ENCODE data around the gene MAGI2. TPM values are rescaled to one million over a fixed set of nuclear protein-coding genes. Genes with fewer than 3 reads are reported as not detected.

Gene MAGI2
- total RNA-seq, 4 donors from 2014 or later: 7.8 to 44.7 (median 21.1) TPM

DNA sequence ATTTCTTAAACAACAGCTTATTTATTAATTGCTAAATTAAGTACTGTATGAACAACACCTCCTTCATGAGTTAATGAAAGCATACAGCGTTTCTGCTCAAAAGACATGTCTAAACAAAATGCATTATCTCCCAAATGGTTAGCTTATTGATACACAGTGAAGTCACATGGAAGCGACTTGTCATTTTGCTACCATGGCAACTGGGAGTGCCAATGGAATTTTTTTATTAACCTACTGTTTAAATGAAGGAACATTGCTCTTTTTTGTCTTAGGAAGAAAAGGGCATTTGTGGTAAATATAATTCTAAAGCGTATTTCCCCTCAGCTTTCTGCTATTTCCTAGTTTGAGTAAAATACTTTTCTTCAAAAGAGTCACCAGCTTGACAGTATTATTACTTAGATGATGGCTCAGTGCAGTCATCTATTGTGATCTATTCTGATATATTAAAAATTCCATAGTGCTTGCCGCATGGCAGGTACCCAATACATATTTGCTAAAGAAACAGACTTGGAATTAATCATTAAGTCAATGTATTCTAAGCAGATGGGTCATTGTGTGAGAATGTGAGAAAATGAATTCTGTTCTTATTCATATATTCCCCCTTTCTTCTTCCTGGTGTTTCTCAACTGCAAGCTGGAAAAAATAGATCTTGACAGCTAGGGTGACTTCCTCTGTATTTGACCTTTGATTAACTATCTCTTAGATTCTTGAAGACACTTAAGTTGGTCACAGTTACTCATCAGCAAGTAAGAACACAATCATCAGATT, 818.3 kb downstream of the MAGI2 start:
- ATAC-seq: no peak
- no peak overlapping the region for H3K27ac ChIP-seq

DNA sequence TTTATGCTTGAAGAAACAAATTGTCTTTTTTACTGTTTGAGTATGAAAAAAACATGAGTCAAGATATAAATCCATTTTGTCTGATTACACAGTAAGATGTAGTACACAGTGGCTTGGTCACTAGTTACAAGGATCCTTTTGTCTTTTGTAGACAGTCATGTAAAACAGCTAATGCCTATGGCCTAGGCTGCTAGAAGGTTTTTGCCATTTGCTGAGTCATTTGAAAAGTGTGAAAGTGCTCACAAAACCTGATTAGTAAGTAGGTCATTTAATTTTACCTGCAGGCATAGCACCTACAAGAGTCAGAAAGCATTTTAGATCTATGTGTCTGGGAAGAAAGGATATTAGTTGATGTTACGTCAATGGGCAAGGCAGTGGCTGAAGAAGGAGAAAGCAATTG, 819.4 kb downstream of the MAGI2 start:
- TF ChIP-seq EP300 (IDR thresholded peaks at IDR 0.05) (no peak), POLR2AphosphoS5 (IDR thresholded peaks at IDR 0.05) (no peak), POLR2A (IDR thresholded peaks at IDR 0.05) (no peak)
- TF ChIP-seq, protein P1, sequence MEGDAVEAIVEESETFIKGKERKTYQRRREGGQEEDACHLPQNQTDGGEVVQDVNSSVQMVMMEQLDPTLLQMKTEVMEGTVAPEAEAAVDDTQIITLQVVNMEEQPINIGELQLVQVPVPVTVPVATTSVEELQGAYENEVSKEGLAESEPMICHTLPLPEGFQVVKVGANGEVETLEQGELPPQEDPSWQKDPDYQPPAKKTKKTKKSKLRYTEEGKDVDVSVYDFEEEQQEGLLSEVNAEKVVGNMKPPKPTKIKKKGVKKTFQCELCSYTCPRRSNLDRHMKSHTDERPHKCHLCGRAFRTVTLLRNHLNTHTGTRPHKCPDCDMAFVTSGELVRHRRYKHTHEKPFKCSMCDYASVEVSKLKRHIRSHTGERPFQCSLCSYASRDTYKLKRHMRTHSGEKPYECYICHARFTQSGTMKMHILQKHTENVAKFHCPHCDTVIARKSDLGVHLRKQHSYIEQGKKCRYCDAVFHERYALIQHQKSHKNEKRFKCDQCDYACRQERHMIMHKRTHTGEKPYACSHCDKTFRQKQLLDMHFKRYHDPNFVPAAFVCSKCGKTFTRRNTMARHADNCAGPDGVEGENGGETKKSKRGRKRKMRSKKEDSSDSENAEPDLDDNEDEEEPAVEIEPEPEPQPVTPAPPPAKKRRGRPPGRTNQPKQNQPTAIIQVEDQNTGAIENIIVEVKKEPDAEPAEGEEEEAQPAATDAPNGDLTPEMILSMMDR (IDR thresholded peaks at IDR 0.05): no peak
- H3K4me3 ChIP-seq: no peak overlapping the region
- H3K36me3 ChIP-seq: no peaks in the 10 kb centered on the region
- H3K27ac ChIP-seq: no peak overlapping the region
- H3K9me3 ChIP-seq: no peaks in the 10 kb centered on the region
- H3K4me1 ChIP-seq: no peaks in the 10 kb centered on the region
- 94% methylated on average over 1 of the region's 1 CpG; no CpG with 5 or more reads in 1 of the 2 donors for WGBS, 2 donors (ENCODE audit: low coverage in 1 of 2)
- ATAC-seq: no peak
- no peaks in the 10 kb centered on the region for H3K27me3 ChIP-seq

More for the DNA sequence above, 818.3 kb downstream of the MAGI2 start:
- Histone ChIP-seq H3K27me3 (no peaks in the 10 kb centered on the region), H3K9me3 (no peaks in the 10 kb centered on the region), H3K4me1 (no peaks in the 10 kb centered on the region), H3K36me3 (no peaks in the 10 kb centered on the region), H3K4me3 (no peak overlapping the region)
- TF ChIP-seq POLR2A (IDR thresholded peaks at IDR 0.05): no peak
- TF ChIP-seq POLR2AphosphoS5 (IDR thresholded peaks at IDR 0.05): no peak
- TF ChIP-seq EP300 (IDR thresholded peaks at IDR 0.05): no peak
- TF ChIP-seq, protein P1 (IDR thresholded peaks at IDR 0.05): no peak
- 88 to 93% methylated on average over 4 of the region's 4 CpGs for WGBS, 2 donors (ENCODE audit: low coverage in 1 of 2)

DNA sequence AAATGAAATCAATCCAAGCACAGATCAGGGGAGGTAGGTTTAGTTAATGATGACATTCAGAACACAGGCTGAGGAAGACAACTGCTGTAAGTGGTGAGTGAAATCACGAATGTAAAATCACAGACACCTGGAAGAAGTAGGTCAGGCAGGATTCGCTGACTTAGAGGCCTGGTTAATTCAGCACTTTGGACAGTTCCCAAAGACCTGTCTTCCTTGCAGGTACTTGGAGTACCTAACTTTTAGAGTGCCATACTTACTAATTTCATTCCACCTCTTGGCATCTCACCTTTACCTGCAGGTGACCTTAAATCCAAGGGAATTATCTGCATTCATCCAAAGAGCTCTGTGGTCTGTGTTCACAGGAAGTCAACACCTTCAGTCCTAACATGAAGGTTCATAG, 832.5 kb downstream of the MAGI2 start:
- H3K27ac ChIP-seq: no peak overlapping the region
- H3K4me1 ChIP-seq: no peaks in the 10 kb centered on the region
- peaks cover 0 to 4% of the 10 kb centered on the region in 2 donors for H3K36me3 ChIP-seq
- TF ChIP-seq EP300 (IDR thresholded peaks at IDR 0.05): no peak
- TF ChIP-seq POLR2A (IDR thresholded peaks at IDR 0.05): no peak
- no peak for TF ChIP-seq POLR2AphosphoS5 (IDR thresholded peaks at IDR 0.05)
- TF ChIP-seq, protein P1 (IDR thresholded peaks at IDR 0.05): no peak
- 71 to 94% methylated on average over 2 of the region's 2 CpGs for WGBS, 2 donors (ENCODE audit: low coverage in 1 of 2)
- no peak overlapping the region for H3K4me3 ChIP-seq
- no peak for ATAC-seq
- no peaks in the 10 kb centered on the region for H3K27me3 ChIP-seq
- H3K9me3 ChIP-seq: no peaks in the 10 kb centered on the region

DNA sequence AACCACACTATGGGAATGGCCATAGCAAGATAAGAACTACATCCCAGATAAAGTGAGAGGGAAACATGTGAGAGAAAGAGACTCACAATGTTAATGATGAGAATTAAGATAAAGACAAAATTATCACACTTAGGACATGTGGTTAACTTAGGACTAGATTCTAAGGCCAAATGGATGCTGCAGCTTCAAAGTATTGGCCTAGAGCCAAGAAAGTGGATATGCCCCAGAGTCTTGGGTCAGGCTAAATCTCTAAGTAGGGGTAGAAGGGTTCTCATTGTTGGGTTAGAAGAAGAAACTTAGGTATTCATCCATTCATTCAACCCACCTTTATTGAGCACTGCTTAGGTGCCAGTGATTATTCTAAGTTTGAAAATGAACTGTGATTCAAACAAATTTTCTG, 836.9 kb downstream of the MAGI2 start:
- no peaks in the 10 kb centered on the region for H3K36me3 ChIP-seq
- no peaks in the 10 kb centered on the region for H3K27me3 ChIP-seq
- TF ChIP-seq, protein P1 (IDR thresholded peaks at IDR 0.05): no peak
- no peak for TF ChIP-seq POLR2AphosphoS5 (IDR thresholded peaks at IDR 0.05)
- TF ChIP-seq POLR2A (IDR thresholded peaks at IDR 0.05): no peak
- TF ChIP-seq EP300 (IDR thresholded peaks at IDR 0.05): no peak
- no peak overlapping the region for H3K4me3 ChIP-seq
- H3K9me3 ChIP-seq: no peaks in the 10 kb centered on the region
- H3K4me1 ChIP-seq: no peaks in the 10 kb centered on the region
- ATAC-seq: no peak
- H3K27ac ChIP-seq: no peak overlapping the region

DNA sequence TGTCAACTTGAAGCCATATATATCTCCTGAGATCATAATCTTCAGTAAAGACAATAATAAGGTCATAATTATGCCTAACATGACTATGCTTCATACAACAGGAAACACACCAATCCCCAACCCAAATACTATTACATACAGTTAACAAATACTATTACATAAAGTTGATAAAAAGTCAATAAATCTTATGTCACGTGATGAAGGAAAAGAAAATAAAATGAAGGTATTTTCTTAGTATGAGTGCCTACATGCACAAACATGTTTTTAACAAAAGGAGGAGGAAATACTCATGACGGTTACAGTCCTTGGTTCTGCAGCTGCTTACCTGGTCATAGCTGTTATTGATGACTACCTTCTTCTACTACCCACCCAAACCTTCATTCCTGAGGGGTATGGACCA, 844.2 kb downstream of the MAGI2 start:
- no peak overlapping the region for H3K27ac ChIP-seq
- ATAC-seq: no peak
- WGBS, 2 donors (ENCODE audit: low coverage in 1 of 2): 82 to 90% methylated on average over 2 of the region's 2 CpGs
- no peak overlapping the region for H3K4me3 ChIP-seq
- TF ChIP-seq, protein P1 (IDR thresholded peaks at IDR 0.05): no peak
- TF ChIP-seq POLR2A (IDR thresholded peaks at IDR 0.05) (no peak), POLR2AphosphoS5 (IDR thresholded peaks at IDR 0.05) (no peak), EP300 (IDR thresholded peaks at IDR 0.05) (no peak)
- no peaks in the 10 kb centered on the region for H3K36me3 ChIP-seq
- no peaks in the 10 kb centered on the region for H3K4me1 ChIP-seq
- H3K9me3 ChIP-seq: no peaks in the 10 kb centered on the region
- no peaks in the 10 kb centered on the region for H3K27me3 ChIP-seq
